A549 (cell line): ENCODE measurements around the gene TCP11L2. TPM values are rescaled to one million over a fixed set of nuclear protein-coding genes. Genes with fewer than 3 reads are reported as not detected.

Experiments used
- ATAC-seq, 2 experiments: fragments of 200-7000 bp in 1 of 2; fragments of >200 bp in 1 of 2; cut with Nextera tagmentation in 1 of 2; cut with Tn5 transposase in 1 of 2; 3 replicates each; pipeline versions ENCODE4 v1.8.0 to v1.9.1; 2018 to 2020; ENCODE audit warnings: mild to moderate bottlenecking in 1 of 2, moderate library complexity in 1 of 2
- CTCF ChIA-PET: fragments of 300-600 bp; sonication (Branson Sonifier 250); formaldehyde crosslinking; extraction: SDS; loops from one replicate; lab custom pipeline; 2021; ENCODE audit warnings: antibody characterized with exemption, inconsistent platforms; lab: Yijun Ruan, JAX
- POLR2A ChIA-PET: fragments of 350-600 bp; formaldehyde crosslinking; extraction: SDS; loops from one replicate; lab custom pipeline; 2021; ENCODE audit warnings: antibody characterized with exemption, inconsistent platforms; lab: Yijun Ruan, JAX
- DNase-seq, 2 experiments: peaks; one replicate each; pipeline versions ENCODE4 v3.0.0 to v3.0.0-alpha.2; 2011 to 2016; ENCODE audit warnings: low read depth in 1 of 2, low spot score in 1 of 2
- FAIRE-seq: peaks from 2 replicates; lab custom pipeline; 2011; peaks lifted over from hg19 to GRCh38; lab: Jason Lieb, UNC
- H3K27ac ChIP-seq, 2 experiments: fragments of >200 bp; sonication (Bioruptor Twin); formaldehyde crosslinking; 3 replicates each; pipeline ENCODE4 v1.5.1; 2016 to 2017
- H3K4me1 ChIP-seq: fragments of >200 bp; sonication (Bioruptor Twin); formaldehyde crosslinking; 3 replicates; pipeline ENCODE4 v1.6.1; 2016
- H3K4me2 ChIP-seq: fragments of >200 bp; sonication (Bioruptor Twin); formaldehyde crosslinking; 3 replicates; pipeline ENCODE4 v1.6.1; 2016
- H3K4me3 ChIP-seq: fragments of >200 bp; sonication (Bioruptor Twin); formaldehyde crosslinking; 3 replicates; pipeline ENCODE4 v1.5.1; 2016
- H3K9me3 ChIP-seq: fragments of >200 bp; sonication (Bioruptor Twin); formaldehyde crosslinking; 3 replicates; pipeline ENCODE4 v1.6.1; 2016
- ATOH8 ChIP-seq: fragments of 250-450 bp; sonication (Bioruptor Pico); IDR thresholded peaks from 2 replicates; pipeline ENCODE4 v1.5.0; 2020; ENCODE audit warnings: low read depth, mild to moderate bottlenecking, moderate library complexity
- CHD2 ChIP-seq: fragments of 150-350 bp; IDR thresholded peaks from 2 replicates; pipeline ENCODE4 v1.6.1; 2014; ENCODE audit warnings: low read length; ENCODE audit not compliant: partially characterized antibody
- CTCF ChIP-seq: fragments of >200 bp; sonication (Bioruptor Twin); formaldehyde crosslinking; IDR thresholded peaks from 3 replicates; pipeline ENCODE4 v1.5.1; 2016
- E2F6 ChIP-seq: IDR thresholded peaks from 2 replicates; pipeline ENCODE4 v1.6.1; 2012; ENCODE audit warnings: low read depth, borderline replicate concordance
- ELK1 ChIP-seq: fragments of 150-350 bp; IDR thresholded peaks from 2 replicates; pipeline ENCODE4 v1.6.1; 2014; ENCODE audit warnings: low read depth, mild to moderate bottlenecking, low read length
- ESRRA ChIP-seq: fragments of 150-350 bp; IDR thresholded peaks from 2 replicates; pipeline ENCODE4 v1.6.1; 2014; ENCODE audit warnings: mild to moderate bottlenecking, low read length, borderline replicate concordance
- FOSB ChIP-seq: fragments of 250-450 bp; sonication (Bioruptor Pico); IDR thresholded peaks from 2 replicates; pipeline ENCODE4 v1.5.0; 2020; ENCODE audit warnings: mild to moderate bottlenecking, moderate library complexity
- FOXS1 ChIP-seq: fragments of 250-450 bp; sonication (Bioruptor Pico); IDR thresholded peaks from 2 replicates; pipeline ENCODE4 v1.5.0; 2020; ENCODE audit warnings: mild to moderate bottlenecking, moderate library complexity
- HOXB13 ChIP-seq: fragments of 250-450 bp; sonication (Bioruptor Pico); IDR thresholded peaks from 2 replicates; pipeline ENCODE4 v1.5.0; 2020; ENCODE audit warnings: low read depth, mild to moderate bottlenecking, moderate library complexity
- MYC ChIP-seq: IDR thresholded peaks from 2 replicates; pipeline ENCODE4 v1.6.1; 2012; ENCODE audit warnings: mild to moderate bottlenecking, inconsistent platforms, low read length, improper control_type of control experiment, borderline replicate concordance
- NFE2L2 ChIP-seq: fragments of 150-350 bp; conservative IDR thresholded peaks from 2 replicates; pipeline ENCODE4 v1.6.1; 2014; ENCODE audit warnings: low read length
- POLR2AphosphoS2 ChIP-seq: conservative IDR thresholded peaks from 2 replicates; pipeline ENCODE4 v1.6.1; 2012; ENCODE audit warnings: low read length, improper control_type of control experiment, inconsistent platforms
- RAD21 ChIP-seq, 2 experiments: fragments of >200 bp in 1 of 2; sonication (Bioruptor Twin) in 1 of 2; formaldehyde crosslinking in 1 of 2; IDR thresholded peaks in 1 of 2; conservative IDR thresholded peaks in 1 of 2; 2 replicates in 1 of 2; 3 replicates in 1 of 2; pipeline ENCODE4 v1.6.1; 2012 to 2018; ENCODE audit warnings: inconsistent platforms in 1 of 2
- RFX5 ChIP-seq: fragments of 450-650 bp; IDR thresholded peaks from 2 replicates; pipeline ENCODE4 v1.7.1; 2014; ENCODE audit warnings: antibody characterized with exemption, mild to moderate bottlenecking, moderate library complexity
- SREBF2 ChIP-seq: fragments of 450-650 bp; IDR thresholded peaks from 2 replicates; pipeline ENCODE4 v1.6.1; 2014; ENCODE audit warnings: mild to moderate bottlenecking, moderate library complexity
- TFCP2L1 ChIP-seq: fragments of 250-450 bp; sonication (Bioruptor Pico); IDR thresholded peaks from 2 replicates; pipeline ENCODE4 v1.5.0; 2021; ENCODE audit warnings: mild to moderate bottlenecking
- TP53 ChIP-seq: fragments of 250-450 bp; sonication (Bioruptor Pico); IDR thresholded peaks from 2 replicates; pipeline ENCODE4 v1.5.0; 2021; ENCODE audit warnings: mild to moderate bottlenecking, moderate library complexity
- USF2 ChIP-seq: fragments of 450-650 bp; IDR thresholded peaks from 2 replicates; pipeline ENCODE4 v1.6.1; 2014; ENCODE audit warnings: antibody characterized with exemption
- ZC3H11A ChIP-seq: fragments of 450-650 bp; IDR thresholded peaks from 2 replicates; pipeline ENCODE4 v1.6.1; 2014; ENCODE audit warnings: antibody characterized with exemption, mild to moderate bottlenecking
- ZFP36 ChIP-seq: fragments of 450-650 bp; IDR thresholded peaks from 2 replicates; pipeline ENCODE4 v1.6.1; 2014; ENCODE audit warnings: borderline replicate concordance; ENCODE audit not compliant: partially characterized antibody
- WGBS: methylation state at CpG from one replicate; pipeline ENCODE4 v1.1.6; 2017; ENCODE audit errors: missing lambda C conversion rate; 5-methylcytosine and 5-hydroxymethylcytosine counted together
- polyA plus RNA-seq, 4 experiments: library from polyadenylated mRNA; depleted of rRNA in 3 of 4; stranded (reverse); fragments of >200 nt; fragmentation: RNase III in 1 of 4; extraction: RNeasy Plus Mini Kit Qiagen cat#74134 plus additional on column Dnase treatment in 1 of 4; gene quantifications; 2 replicates in 3 of 4; 3 replicates in 1 of 4; pipeline ENCODE4 v1.2.3, GENCODE V29; 2011 to 2017

Gene TCP11L2
- polyA plus RNA-seq, 2 of the 4 experiments (the other 2 are of a cell fraction): 4.1 to 16.6 TPM

- H3K9me3 ChIP-seq: no peaks in the 10 kb centered on the region
- 65% methylated on average over 7 of the region's 7 CpGs for WGBS
- H3K4me2 ChIP-seq: no peak overlapping the region
- no peaks in the 10 kb centered on the region for H3K4me1 ChIP-seq
- FAIRE-seq (no peak), DNase-seq (no peak), ATAC-seq (no peak)
- no peak for TF ChIP-seq ESRRA
- TF ChIP-seq ELK1: no peak
- TF ChIP-seq ZFP36: no peak
- no peak for TF ChIP-seq POLR2AphosphoS2
- no peak for TF ChIP-seq NFE2L2
- no peak for TF ChIP-seq CHD2
- TF ChIP-seq FOSB (CRISPR knock-in tag): no peak
- no peak for TF ChIP-seq E2F6
- TF ChIP-seq RAD21 (conservative IDR thresholded peaks at IDR 0.05 in 1 of 2, IDR thresholded peaks at IDR 0.05 in 1 of 2): no peak
- no peak for TF ChIP-seq CTCF
- TF ChIP-seq SREBF2: no peak
- TF ChIP-seq HOXB13 (CRISPR knock-in tag): no peak
- ChIA-PET CTCF (interaction anchor here (1.1 to 2.8 kb wide), 3 partner anchors 17 to 29 kb away, joined by 3 to 8 read pairs (median 7); partner anchors contain the start of gene POLR3B), POLR2A (no interaction called here)
- no peak overlapping the region for H3K27ac ChIP-seq
- no peak overlapping the region for H3K4me3 ChIP-seq
Measured at GRCh38 chr12:106328735-106329134, 26.2 kb downstream of the TCP11L2 start.

- FAIRE-seq (no peak), ATAC-seq (no peak), DNase-seq (no peak)
- H3K4me3 ChIP-seq: no peak overlapping the region
- TF ChIP-seq POLR2AphosphoS2 (no peak), TFCP2L1 (no peak), RFX5 (no peak), TP53 (no peak), ZC3H11A (no peak), FOXS1 (no peak)
- no peak overlapping the region for H3K27ac ChIP-seq
- ChIA-PET POLR2A (no interaction called here), CTCF (interaction anchor here (1.1 to 2.8 kb wide), 3 partner anchors 16 to 28 kb away, joined by 3 to 8 read pairs (median 7); partner anchors contain the start of gene POLR3B)
- WGBS: 86% methylated on average over 12 of the region's 12 CpGs
- H3K9me3 ChIP-seq: no peaks in the 10 kb centered on the region
- H3K4me1 ChIP-seq: no peaks in the 10 kb centered on the region
- no peak overlapping the region for H3K4me2 ChIP-seq
Measured at GRCh38 chr12:106329231-106329982, 26.9 kb downstream of the TCP11L2 start.

- ATAC-seq: no peak
- ChIA-PET CTCF (interaction anchor here (1.1 kb wide), 1 partner anchor 11 kb away, joined by 3 read pairs; no protein-coding TSS in a partner anchor), POLR2A (no interaction called here)
Measured at GRCh38 chr12:106331599-106331998, 29.1 kb downstream of the TCP11L2 start.

More at GRCh38 chr12:106331599-106331998, 29.1 kb downstream of the TCP11L2 start:
- 76% methylated on average over 2 of the region's 2 CpGs for WGBS
- no peak overlapping the region for H3K4me3 ChIP-seq
- FAIRE-seq: no peak
- H3K9me3 ChIP-seq: no peaks in the 10 kb centered on the region
- H3K27ac ChIP-seq: no peak overlapping the region
- H3K4me1 ChIP-seq: peaks cover under 1% of the 10 kb centered on the region; the same call in 1 of the 3 replicates
- DNase-seq: no peak
- no peak for TF ChIP-seq MYC
- no peak for TF ChIP-seq USF2
- TF ChIP-seq ATOH8 (CRISPR knock-in tag): no peak
- H3K4me2 ChIP-seq: no peak overlapping the region
